HUES6 (cell line): ENCODE measurements around the gene ITPR1.

Experiments
- H3K27ac ChIP-seq: 2 replicates; pipeline ENCODE4 v1.7.0; 2013; ENCODE audit warnings: low read depth, mild to moderate bottlenecking, low read length, inconsistent platforms
- H3K27me3 ChIP-seq: 2 replicates; pipeline ENCODE4 v1.6.1; 2013; ENCODE audit warnings: low read length; ENCODE audit not compliant: control insufficient read depth, insufficient read depth
- H3K36me3 ChIP-seq: 2 replicates; pipeline ENCODE4 v1.6.1; 2013; ENCODE audit warnings: low read length; ENCODE audit not compliant: control insufficient read depth, insufficient read depth
- H3K4me1 ChIP-seq: 2 replicates; pipeline ENCODE4 v1.6.1; 2013; ENCODE audit warnings: low read length; ENCODE audit not compliant: control insufficient read depth, insufficient read depth
- H3K4me3 ChIP-seq: 2 replicates; pipeline ENCODE4 v1.5.1; 2013; ENCODE audit warnings: low read depth, low read length
- H3K9ac ChIP-seq: one replicate; pipeline ENCODE4 v1.6.1; 2013; ENCODE audit warnings: mild to moderate bottlenecking, low read length
- H3K9me3 ChIP-seq: 2 replicates; pipeline ENCODE4 v1.6.1; 2013; ENCODE audit warnings: low read depth, low read length; ENCODE audit not compliant: control insufficient read depth, insufficient read depth

Gene ITPR1

GRCh38 chr3:4634894-4635293, 141.7 kb downstream of the ITPR1 start:
- H3K27ac ChIP-seq, result no peak overlapping the region
- no peak overlapping the region for H3K4me3 ChIP-seq
- H3K9ac ChIP-seq, result no peak overlapping the region
- H3K9me3 ChIP-seq, result no peaks in the 10 kb centered on the region
- no peaks in the 10 kb centered on the region for H3K36me3 ChIP-seq
- H3K4me1 ChIP-seq, result no peaks in the 10 kb centered on the region
- H3K27me3 ChIP-seq, result no peaks in the 10 kb centered on the region

GRCh38 chr3:4637265-4637664, 144.1 kb downstream of the ITPR1 start:
- no peaks in the 10 kb centered on the region for H3K36me3 ChIP-seq
- no peaks in the 10 kb centered on the region for H3K9me3 ChIP-seq
- H3K27me3 ChIP-seq, result no peaks in the 10 kb centered on the region
- H3K4me3 ChIP-seq, result no peak overlapping the region
- no peak overlapping the region for H3K9ac ChIP-seq
- H3K4me1 ChIP-seq, result no peaks in the 10 kb centered on the region
- no peak overlapping the region for H3K27ac ChIP-seq

DNA sequence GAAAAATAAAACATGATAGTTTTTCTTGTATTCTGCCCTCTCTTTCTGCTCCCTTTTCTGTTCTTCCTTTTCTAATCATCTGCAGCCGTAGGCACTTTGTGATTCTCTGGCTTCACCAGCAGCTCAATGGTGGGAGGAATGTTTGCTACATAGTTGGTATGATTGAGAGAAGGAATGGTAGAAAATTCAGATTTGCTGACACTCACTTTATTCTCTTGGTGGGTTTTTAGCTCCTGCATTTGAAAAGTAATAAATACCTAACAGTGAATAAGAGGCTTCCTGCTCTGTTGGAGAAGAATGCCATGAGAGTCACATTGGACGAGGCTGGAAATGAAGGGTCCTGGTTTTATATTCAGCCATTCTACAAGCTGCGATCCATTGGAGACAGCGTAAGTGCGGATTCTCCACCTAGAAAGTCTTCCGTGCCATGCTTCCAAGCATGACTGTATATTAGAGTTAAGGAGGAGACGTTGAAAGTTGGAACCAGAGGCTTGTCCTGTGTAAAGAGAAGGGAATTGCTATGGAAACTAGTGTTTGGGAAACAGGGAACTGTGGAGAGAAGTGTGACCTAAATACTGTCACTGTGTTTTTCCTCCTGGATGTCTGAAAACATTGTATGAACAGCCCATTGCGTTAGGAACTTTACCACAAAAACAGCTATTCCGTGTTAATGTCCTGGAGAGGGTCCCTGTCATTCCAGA, 148.9 kb downstream of the ITPR1 start:
- Histone ChIP-seq H3K4me3 (no peak overlapping the region), H3K9me3 (no peaks in the 10 kb centered on the region), H3K9ac (no peak overlapping the region), H3K27me3 (no peaks in the 10 kb centered on the region), H3K27ac (no peak overlapping the region), H3K36me3 (no peaks in the 10 kb centered on the region), H3K4me1 (no peaks in the 10 kb centered on the region)

GRCh38 chr3:4642611-4643010, 149.5 kb downstream of the ITPR1 start:
- H3K27ac ChIP-seq, result no peak overlapping the region
- no peaks in the 10 kb centered on the region for H3K27me3 ChIP-seq
- H3K4me3 ChIP-seq, result no peak overlapping the region
- no peak overlapping the region for H3K9ac ChIP-seq
- no peaks in the 10 kb centered on the region for H3K9me3 ChIP-seq
- H3K4me1 ChIP-seq, result no peaks in the 10 kb centered on the region
- H3K36me3 ChIP-seq, result no peaks in the 10 kb centered on the region

DNA sequence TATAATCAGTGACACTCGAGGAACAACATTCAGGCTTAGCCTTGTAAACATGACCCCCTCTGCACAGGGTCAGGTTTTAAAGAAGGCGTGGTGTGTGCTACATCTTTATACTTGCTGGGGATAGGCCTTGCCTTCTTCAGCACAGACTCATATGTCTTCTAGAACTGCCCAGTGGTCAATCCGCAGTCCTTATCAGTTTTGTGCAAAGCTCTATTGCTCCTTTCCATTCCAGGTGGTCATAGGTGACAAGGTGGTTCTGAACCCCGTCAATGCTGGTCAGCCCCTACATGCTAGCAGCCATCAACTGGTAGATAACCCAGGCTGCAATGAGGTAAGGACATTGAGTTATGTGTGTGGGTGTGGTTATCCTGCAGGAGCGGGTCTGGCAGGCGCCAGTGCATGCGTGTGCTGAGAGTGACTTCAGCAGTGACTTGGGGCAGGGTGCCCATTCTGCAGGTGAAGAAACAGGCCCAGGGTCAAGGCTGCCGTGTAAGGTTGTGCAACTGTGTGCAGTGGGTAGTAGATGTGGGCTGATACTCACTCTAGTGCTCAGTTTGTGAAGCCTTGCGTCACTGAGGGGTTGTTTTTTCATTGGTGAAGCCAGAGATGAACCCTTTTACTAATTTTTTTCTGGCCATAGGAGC, 150.9 kb downstream of the ITPR1 start:
- Histone ChIP-seq H3K4me1 (no peaks in the 10 kb centered on the region), H3K27me3 (no peaks in the 10 kb centered on the region), H3K9me3 (no peaks in the 10 kb centered on the region), H3K36me3 (no peaks in the 10 kb centered on the region), H3K9ac (no peak overlapping the region), H3K27ac (no peak overlapping the region), H3K4me3 (no peak overlapping the region)

GRCh38 chr3:4644951-4645350, 151.8 kb downstream of the ITPR1 start:
- Histone ChIP-seq H3K4me3 (no peak overlapping the region), H3K9ac (no peak overlapping the region), H3K27ac (no peak overlapping the region)

DNA sequence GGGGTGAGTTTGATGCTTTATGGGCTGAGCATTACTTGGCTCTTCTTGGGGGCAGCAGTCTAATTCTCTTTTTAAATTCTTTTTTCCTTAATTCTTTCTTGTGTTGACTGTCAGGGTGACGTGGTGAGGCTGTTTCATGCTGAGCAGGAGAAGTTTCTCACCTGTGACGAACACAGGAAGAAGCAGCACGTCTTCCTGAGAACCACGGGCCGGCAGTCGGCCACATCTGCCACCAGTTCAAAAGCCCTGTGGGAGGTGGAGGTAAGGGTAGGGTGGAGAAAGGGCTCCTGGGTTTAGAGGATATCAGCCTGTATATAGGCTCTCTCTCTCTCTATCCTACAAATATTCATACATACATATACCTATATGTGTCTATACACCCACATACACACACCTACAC, 152.3 kb downstream of the ITPR1 start:
- no peaks in the 10 kb centered on the region for H3K36me3 ChIP-seq
- H3K27ac ChIP-seq, result no peak overlapping the region
- no peaks in the 10 kb centered on the region for H3K9me3 ChIP-seq

More at GRCh38 chr3:4644951-4645350, 151.8 kb downstream of the ITPR1 start:
- no peaks in the 10 kb centered on the region for H3K9me3 ChIP-seq
- H3K27me3 ChIP-seq, result no peaks in the 10 kb centered on the region
- no peaks in the 10 kb centered on the region for H3K4me1 ChIP-seq
- H3K36me3 ChIP-seq, result no peaks in the 10 kb centered on the region

DNA sequence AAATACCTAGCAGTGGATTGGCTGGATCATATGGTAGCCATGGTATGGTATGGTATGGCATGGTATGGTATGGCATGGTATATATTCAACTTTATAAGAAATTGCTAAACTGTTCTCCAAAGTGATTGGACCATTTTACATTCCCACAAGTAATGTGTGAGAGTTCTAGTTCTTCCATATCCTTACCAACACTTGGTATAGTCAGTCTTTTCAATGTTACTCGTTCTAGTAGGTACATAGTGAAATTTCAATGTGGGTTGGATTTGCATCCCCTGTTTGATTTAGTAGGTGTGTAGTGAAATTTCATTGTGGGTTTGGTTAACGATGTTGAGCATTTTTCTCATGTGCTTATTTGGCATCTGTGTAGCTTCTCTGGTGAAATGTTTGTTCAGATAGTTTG, 154.3 kb downstream of the ITPR1 start:
- H3K4me1 ChIP-seq, result no peaks in the 10 kb centered on the region
- H3K9ac ChIP-seq, result no peak overlapping the region
- H3K4me3 ChIP-seq, result no peak overlapping the region
- H3K36me3 ChIP-seq, result no peaks in the 10 kb centered on the region
- H3K9me3 ChIP-seq, result no peaks in the 10 kb centered on the region
- no peak overlapping the region for H3K27ac ChIP-seq
- no peaks in the 10 kb centered on the region for H3K27me3 ChIP-seq

More for the DNA sequence above, 152.3 kb downstream of the ITPR1 start:
- Histone ChIP-seq H3K4me3 (no peak overlapping the region), H3K9ac (no peak overlapping the region), H3K4me1 (no peaks in the 10 kb centered on the region), H3K27me3 (no peaks in the 10 kb centered on the region)

DNA sequence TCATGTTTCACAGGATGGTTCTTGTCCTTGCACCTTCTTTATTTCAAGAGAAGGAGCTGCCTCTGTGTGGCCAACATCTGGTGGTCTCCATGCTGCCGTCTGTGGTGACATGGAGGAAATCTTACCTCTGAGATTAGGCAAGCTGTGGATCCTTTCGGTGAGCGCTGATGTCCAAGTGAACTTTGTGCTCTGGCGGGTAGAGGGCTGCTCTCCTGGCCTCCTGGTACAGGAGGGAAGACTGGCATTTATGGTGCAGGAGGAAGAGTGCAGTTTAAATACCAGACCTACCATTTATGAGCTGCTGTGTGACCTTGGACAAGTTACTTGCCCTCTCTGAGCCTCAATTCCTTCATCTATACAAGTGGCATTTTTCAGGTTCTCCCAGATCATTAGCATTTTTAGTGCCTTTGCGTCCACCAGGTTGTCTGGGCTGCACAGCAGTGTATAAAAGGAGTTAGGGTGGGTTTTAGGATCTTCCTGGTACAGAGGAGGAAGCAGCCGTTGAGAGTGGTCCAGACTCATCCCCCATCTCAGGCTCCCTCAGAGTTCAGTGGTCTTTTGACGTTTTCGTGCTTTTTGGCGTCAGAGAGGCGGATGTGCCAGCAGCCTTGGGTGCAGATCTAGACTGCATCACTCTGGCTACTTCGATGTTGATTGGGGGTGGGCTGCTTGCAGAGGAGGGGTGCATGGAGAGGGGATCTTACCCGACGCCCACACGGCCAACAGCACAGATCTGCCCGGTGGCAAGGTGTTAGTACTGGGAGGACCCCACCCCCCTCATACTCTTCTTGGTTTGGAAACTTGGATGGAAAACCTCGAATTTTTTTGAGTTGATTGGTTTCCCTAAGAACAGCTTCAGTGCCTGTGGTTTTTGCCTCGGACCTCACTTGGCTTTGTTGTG, 162.2 kb downstream of the ITPR1 start:
- no peaks in the 10 kb centered on the region for H3K4me1 ChIP-seq
- H3K9me3 ChIP-seq, result no peaks in the 10 kb centered on the region
- no peaks in the 10 kb centered on the region for H3K36me3 ChIP-seq

DNA sequence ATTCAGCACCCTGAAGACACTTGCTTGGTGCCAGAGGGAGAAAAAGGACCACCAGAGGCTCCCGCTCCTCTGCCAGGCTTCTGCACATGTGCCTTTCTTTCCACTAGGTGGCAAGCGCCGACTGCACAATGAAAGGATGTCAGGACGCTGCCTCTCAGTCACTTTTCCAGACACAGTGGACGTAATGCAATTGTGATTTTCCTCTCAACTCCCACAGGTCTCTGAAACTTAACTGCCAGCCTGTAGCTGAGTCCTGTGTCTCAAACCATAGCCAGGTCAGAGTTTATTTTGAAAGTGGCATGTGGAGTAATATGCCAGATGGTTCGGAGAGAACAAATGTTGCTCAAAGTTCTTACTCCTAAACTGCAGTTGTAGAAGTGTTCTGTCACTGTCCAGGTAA, 162.9 kb downstream of the ITPR1 start:
- H3K36me3 ChIP-seq, result no peaks in the 10 kb centered on the region

More for the DNA sequence above, 162.2 kb downstream of the ITPR1 start:
- no peak overlapping the region for H3K27ac ChIP-seq
- H3K4me3 ChIP-seq, result no peak overlapping the region
- no peak overlapping the region for H3K9ac ChIP-seq
- no peaks in the 10 kb centered on the region for H3K27me3 ChIP-seq

More for the DNA sequence above, 162.9 kb downstream of the ITPR1 start:
- no peak overlapping the region for H3K4me3 ChIP-seq
- H3K4me1 ChIP-seq, result no peaks in the 10 kb centered on the region
- H3K27ac ChIP-seq, result no peak overlapping the region
- no peaks in the 10 kb centered on the region for H3K9me3 ChIP-seq
- H3K27me3 ChIP-seq, result no peaks in the 10 kb centered on the region
- H3K9ac ChIP-seq, result no peak overlapping the region
